Muscle of arm (tissue), 12 donors: Measurements from ENCODE around the gene AKAP8L. TPM values are rescaled to one million over a fixed set of nuclear protein-coding genes. Genes with fewer than 3 reads are reported as not detected.
"Not testable (repeated sequence)": the region's sequence is repeated elsewhere in the genome, so short reads cannot be mapped to it uniquely, and the experiment has no call there.

Source experiments
- DNase-seq: peaks from one replicate; pipeline ENCODE4 v3.0.0-alpha.2; 2013
- polyA plus RNA-seq, 12 donors: library from polyadenylated mRNA; unstranded; fragments of 120-200 nt; gene quantifications; one replicate each; pipeline ENCODE4 v1.2.1, GENCODE V29; 2013; ENCODE audit not compliant: insufficient read length in 12 of 12

The AKAP8L gene
- polyA plus RNA-seq, 12 donors: 51.0 to 97.8 (median 76.5) TPM; not detected in 1

GRCh38 chr19:15381864-15382263 lies 36.9 kb downstream of the AKAP8L start:
- no peak for DNase-seq

GRCh38 chr19:15381429-15381828 lies 37.4 kb downstream of the AKAP8L start:
- DNase-seq: no peak

- peak; percentile 43 for DNase-seq
Observed at GRCh38 chr19:15379999-15380647, 38.7 kb downstream of the AKAP8L start.

GRCh38 chr19:15379083-15379998 lies 39.4 kb downstream of the AKAP8L start, which contains the start of gene AKAP8:
Gene AKAP8, minus strand, starts transcription at chr19:15379787. Its CDS starts 56 bp downstream, at chr19:15379731.
- peak; percentile 98 for DNase-seq

- peak; percentile 32 for DNase-seq
Observed at GRCh38 chr19:15378534-15379082, 40.2 kb downstream of the AKAP8L start.

GRCh38 chr19:15374796-15375440 lies 43.9 kb downstream of the AKAP8L start:
- no peak for DNase-seq

GRCh38 chr19:15374105-15374651 lies 44.6 kb downstream of the AKAP8L start:
- no peak for DNase-seq

- no peak for DNase-seq
Observed at GRCh38 chr19:15373644-15374043, 45.1 kb downstream of the AKAP8L start.

GRCh38 chr19:15372891-15373301 lies 45.9 kb downstream of the AKAP8L start:
- no peak for DNase-seq

- no peak for DNase-seq
Observed at GRCh38 chr19:15372470-15372869, 46.3 kb downstream of the AKAP8L start.

- DNase-seq: no peak
Observed at GRCh38 chr19:15371786-15372380, 46.9 kb downstream of the AKAP8L start.

GRCh38 chr19:15371119-15371518 lies 47.7 kb downstream of the AKAP8L start:
- DNase-seq: no peak

- no peak for DNase-seq
Observed at GRCh38 chr19:15369594-15369891, 49.2 kb downstream of the AKAP8L start.

- DNase-seq: no peak
Observed at GRCh38 chr19:15368798-15369593, 49.8 kb downstream of the AKAP8L start.

GRCh38 chr19:15368051-15368632 lies 50.6 kb downstream of the AKAP8L start:
- DNase-seq: no peak

- DNase-seq: no peak
Observed at GRCh38 chr19:15367439-15367838, 51.3 kb downstream of the AKAP8L start.

- DNase-seq: no peak
Observed at GRCh38 chr19:15365264-15365663, 53.5 kb downstream of the AKAP8L start.

GRCh38 chr19:15363791-15364190 lies 55.0 kb downstream of the AKAP8L start:
- not testable (repeated sequence) for DNase-seq

- DNase-seq: not testable (repeated sequence)
Observed at GRCh38 chr19:15363048-15363447, 55.7 kb downstream of the AKAP8L start.

GRCh38 chr19:15360015-15360414 lies 58.8 kb downstream of the AKAP8L start:
- DNase-seq: not testable (repeated sequence)
